H9 (cell line): ENCODE measurements around the gene SLC2A10. TPM values are rescaled to one million over a fixed set of nuclear protein-coding genes. Genes with fewer than 3 reads are reported as not detected.

ENCODE experiments used
- DNase-seq: peaks from one replicate; pipeline ENCODE4 v3.0.0-alpha.2; 2017
- H2AFZ ChIP-seq: one replicate; pipeline ENCODE4 v1.6.1; 2013; ENCODE audit warnings: mild to moderate bottlenecking, low read length, control low read depth, moderate library complexity
- H2AK5ac ChIP-seq: 2 replicates; pipeline ENCODE4 v1.6.1; 2013; ENCODE audit warnings: low read length, control low read depth, mixed read lengths; ENCODE audit not compliant: insufficient read length
- H2BK120ac ChIP-seq: one replicate; pipeline ENCODE4 v1.6.1; 2013; ENCODE audit warnings: low read depth, mild to moderate bottlenecking, low read length, control low read depth, inconsistent platforms; ENCODE audit not compliant: poor library complexity, severe bottlenecking
- H2BK12ac ChIP-seq: 2 replicates; pipeline ENCODE4 v1.6.1; 2013; ENCODE audit warnings: low read length, control low read depth, mixed read lengths, low read depth; ENCODE audit not compliant: insufficient read length
- H2BK15ac ChIP-seq: 2 replicates; pipeline ENCODE4 v1.6.1; 2013; ENCODE audit warnings: low read depth, low read length, control low read depth
- H2BK20ac ChIP-seq: one replicate; pipeline ENCODE4 v1.6.1; 2013; ENCODE audit warnings: low read depth, mild to moderate bottlenecking, low read length, control low read depth, inconsistent platforms; ENCODE audit not compliant: poor library complexity, severe bottlenecking
- H2BK5ac ChIP-seq: 2 replicates; pipeline ENCODE4 v1.6.1; 2013; ENCODE audit warnings: low read length, control low read depth, mixed read lengths; ENCODE audit not compliant: insufficient read length
- H3K14ac ChIP-seq: 2 replicates; pipeline ENCODE4 v1.6.1; 2013; ENCODE audit warnings: low read length, control low read depth; ENCODE audit not compliant: insufficient read depth
- H3K18ac ChIP-seq: 2 replicates; pipeline ENCODE4 v1.6.1; 2013; ENCODE audit warnings: low read depth, mild to moderate bottlenecking, mixed read lengths, low read length, control low read depth; ENCODE audit not compliant: insufficient read length
- H3K23ac ChIP-seq: 2 replicates; pipeline ENCODE4 v1.6.1; 2013; ENCODE audit warnings: low read length, control low read depth, mixed read lengths, low read depth; ENCODE audit not compliant: insufficient read length
- H3K23me2 ChIP-seq: 2 replicates; pipeline ENCODE4 v1.6.1; 2013; ENCODE audit warnings: low read depth, mild to moderate bottlenecking, mixed read lengths, low read length, control low read depth; ENCODE audit not compliant: insufficient read length, poor library complexity, severe bottlenecking
- H3K27ac ChIP-seq: 2 replicates; pipeline ENCODE4 v1.5.1; 2013; ENCODE audit warnings: low read length, control low read depth, mixed read lengths, low read depth; ENCODE audit not compliant: insufficient read length
- H3K27me3 ChIP-seq: 2 replicates; pipeline ENCODE4 v1.6.1; 2013; ENCODE audit warnings: low read length, control low read depth, inconsistent platforms; ENCODE audit not compliant: insufficient read depth
- H3K4ac ChIP-seq: 2 replicates; pipeline ENCODE4 v1.6.1; 2013; ENCODE audit warnings: low read depth, mild to moderate bottlenecking, control low read depth, inconsistent platforms, low read length, moderate library complexity
- H3K4me1 ChIP-seq: 2 replicates; pipeline ENCODE4 v1.6.1; 2013; ENCODE audit warnings: low read length, control low read depth, inconsistent platforms; ENCODE audit not compliant: insufficient read depth
- H3K4me2 ChIP-seq: 2 replicates; pipeline ENCODE4 v1.6.1; 2013; ENCODE audit warnings: low read length, control low read depth, mixed read lengths; ENCODE audit not compliant: insufficient read length, insufficient read depth
- H3K56ac ChIP-seq: 2 replicates; pipeline ENCODE4 v1.6.1; 2013; ENCODE audit warnings: low read depth, mild to moderate bottlenecking, mixed read lengths, low read length, control low read depth; ENCODE audit not compliant: insufficient read length
- H3K79me1 ChIP-seq: 2 replicates; pipeline ENCODE4 v1.6.1; 2013; ENCODE audit warnings: low read depth, mild to moderate bottlenecking, moderate library complexity, low read length, control low read depth, inconsistent platforms; ENCODE audit not compliant: insufficient read depth, poor library complexity, severe bottlenecking
- H3K79me2 ChIP-seq: 2 replicates; pipeline ENCODE4 v1.6.1; 2013; ENCODE audit warnings: low read length, control low read depth, inconsistent platforms; ENCODE audit not compliant: insufficient read depth
- H3K9ac ChIP-seq: 2 replicates; pipeline ENCODE4 v1.6.1; 2013; ENCODE audit warnings: low read length, control low read depth, mixed read lengths; ENCODE audit not compliant: insufficient read length; ENCODE audit errors: extremely low read depth
- H3K9me3 ChIP-seq: one replicate; pipeline ENCODE4 v1.6.1; 2013; ENCODE audit warnings: low read depth, low read length, inconsistent platforms; ENCODE audit not compliant: control insufficient read depth
- H3T11ph ChIP-seq: one replicate; pipeline ENCODE4 v1.6.1; 2013; ENCODE audit warnings: mild to moderate bottlenecking, low read length, control low read depth, inconsistent platforms
- H4K20me1 ChIP-seq: one replicate; pipeline ENCODE4 v1.6.1; 2013; ENCODE audit not compliant: control insufficient read depth, insufficient read length, insufficient read depth
- H4K5ac ChIP-seq: 2 replicates; pipeline ENCODE4 v1.6.1; 2013; ENCODE audit warnings: low read depth, mild to moderate bottlenecking, mixed read lengths, low read length, control low read depth; ENCODE audit not compliant: insufficient read length
- H4K8ac ChIP-seq: replicated peaks from 2 replicates; pipeline ENCODE4 v1.6.1; 2013; ENCODE audit warnings: low read length, control low read depth, mixed read lengths, low read depth; ENCODE audit not compliant: insufficient read length
- H4K91ac ChIP-seq: 2 replicates; pipeline ENCODE4 v1.6.1; 2013; ENCODE audit warnings: low read depth, mild to moderate bottlenecking, moderate library complexity, mixed read lengths, low read length, control low read depth; ENCODE audit not compliant: insufficient read length
- H3K27ac Mint-ChIP-seq, 3 experiments: 2 replicates in 2 of 3; 3 replicates in 1 of 3; pipeline ENCODE4 v1.8.0; 2020 to 2021; ENCODE audit warnings: mixed read lengths in 3 of 3, mild to moderate bottlenecking in 1 of 3, moderate library complexity in 1 of 3
- H3K27me3 Mint-ChIP-seq: 2 replicates; pipeline ENCODE4 v1.8.0; 2021; ENCODE audit warnings: low read depth, mild to moderate bottlenecking, moderate library complexity, mixed read lengths
- H3K36me3 Mint-ChIP-seq, 3 experiments: 2 replicates in 2 of 3; 3 replicates in 1 of 3; pipeline ENCODE4 v1.8.0; 2020 to 2021; ENCODE audit warnings: low read depth in 3 of 3, mixed read lengths in 3 of 3; ENCODE audit not compliant: insufficient read depth in 1 of 3
- H3K4me1 Mint-ChIP-seq, 2 experiments: 2 replicates each; pipeline ENCODE4 v1.8.0; 2020; ENCODE audit warnings: mixed read lengths in 2 of 2
- H3K4me3 Mint-ChIP-seq, 2 experiments: 2 replicates in 1 of 2; 3 replicates in 1 of 2; pipeline ENCODE4 v1.8.0; 2020 to 2021; ENCODE audit warnings: mild to moderate bottlenecking in 2 of 2, mixed read lengths in 2 of 2, moderate library complexity in 1 of 2
- H3K9me3 Mint-ChIP-seq, 2 experiments: 2 replicates in 1 of 2; 3 replicates in 1 of 2; pipeline ENCODE4 v1.8.0; 2020; ENCODE audit warnings: mild to moderate bottlenecking in 2 of 2, mixed read lengths in 2 of 2, moderate library complexity in 1 of 2
- WGBS: extraction: QIAGEN DNeasy Blood & Tissue Kit; methylation state at CpG from one replicate; pipeline ENCODE4 v1.1.7; 2013; ENCODE audit warnings: missing lambda C conversion rate, low lambda C conversion rate, mixed read lengths; ENCODE audit not compliant: insufficient read length; ENCODE audit errors: extremely low coverage; 5-methylcytosine and 5-hydroxymethylcytosine counted together
- long read RNA-seq: library from polyadenylated mRNA; unstranded; transcript quantifications from one replicate; pipeline ENCODE4 v2.0.0, GENCODE V29; 2020
- total RNA-seq: library from RNA; stranded (reverse); gene quantifications from 2 replicates; pipeline ENCODE4 v1.2.1, GENCODE V29; 2021
- TF ChIP-seq, protein P1 (sequence below): fragments of 200-600 bp; sonication (generic); conservative IDR thresholded peaks from 3 replicates; pipeline ENCODE4 v1.8.0; 2021; ENCODE audit warnings: antibody characterized with exemption, mild to moderate bottlenecking

SLC2A10 gene
- 8.2 and 9.9 TPM in 2 replicates for total RNA-seq
- long read RNA-seq, full-length matches to known transcripts: 25 of 41 reads
- long read RNA-seq, partial matches to known transcripts: 10 of 41 reads
- long read RNA-seq, other reads (novel, unspliced or antisense): 6 of 41 reads

- Histone ChIP-seq H3K9ac (peak within 1 kb of the TSS; percentile 35), H4K91ac (no peak within 1 kb of the TSS), H3K27ac (no peak within 1 kb of the TSS), H2BK20ac (no peak within 1 kb of the TSS), H2AK5ac (no peak within 1 kb of the TSS), H3K18ac (peak within 1 kb of the TSS; percentile 50), H4K5ac (no peak within 1 kb of the TSS), H2BK120ac (no peak within 1 kb of the TSS), H2AFZ (no peak within 1 kb of the TSS), H3K23me2 (peaks cover 5% of the 10 kb centered on the region), H2BK5ac (no peak within 1 kb of the TSS), H3K23ac (no peak within 1 kb of the TSS), H3K27me3 (no peaks in the 10 kb centered on the region), H3K79me1 (no peaks in the 10 kb centered on the region), H4K8ac (no peak within 1 kb of the TSS), H3K4ac (no peak within 1 kb of the TSS), H2BK15ac (no peak within 1 kb of the TSS), H3K14ac (peak within 1 kb of the TSS; percentile 69), H3K9me3 (peaks cover 6% of the 10 kb centered on the region), H3K56ac (no peak within 1 kb of the TSS), H3T11ph (no peak within 1 kb of the TSS), H2BK12ac (no peak within 1 kb of the TSS), H3K79me2 (no peaks in the 10 kb centered on the region), H3K4me1 (no peaks in the 10 kb centered on the region; the same call in 1 of the 2 replicates), H3K4me2 (peak within 1 kb of the TSS; percentile 52), H4K20me1 (no peaks in the 10 kb centered on the region)
- H3K27me3 Mint-ChIP-seq: peaks cover 7% of the 10 kb centered on the region
- H3K4me3 Mint-ChIP-seq: peak within 1 kb of the TSS; percentile 81 to 86
- H3K4me1 Mint-ChIP-seq: peaks cover 28 to 40% of the 10 kb centered on the region in 2 experiments
- H3K36me3 Mint-ChIP-seq: peaks cover 3 to 21% (median 4%) of the 10 kb centered on the region in 3 experiments; a peak in 6 of 7 replicates
- peak; percentile 65 for DNase-seq
- peaks cover 13 to 22% of the 10 kb centered on the region in 2 experiments for H3K9me3 Mint-ChIP-seq
- H3K27ac Mint-ChIP-seq: peak within 1 kb of the TSS; percentile 17 to 87 (median 52); a peak in 6 of 7 replicates
- WGBS: no CpG with 5 or more reads among the region's 67 CpGs
- TF ChIP-seq, protein P1, sequence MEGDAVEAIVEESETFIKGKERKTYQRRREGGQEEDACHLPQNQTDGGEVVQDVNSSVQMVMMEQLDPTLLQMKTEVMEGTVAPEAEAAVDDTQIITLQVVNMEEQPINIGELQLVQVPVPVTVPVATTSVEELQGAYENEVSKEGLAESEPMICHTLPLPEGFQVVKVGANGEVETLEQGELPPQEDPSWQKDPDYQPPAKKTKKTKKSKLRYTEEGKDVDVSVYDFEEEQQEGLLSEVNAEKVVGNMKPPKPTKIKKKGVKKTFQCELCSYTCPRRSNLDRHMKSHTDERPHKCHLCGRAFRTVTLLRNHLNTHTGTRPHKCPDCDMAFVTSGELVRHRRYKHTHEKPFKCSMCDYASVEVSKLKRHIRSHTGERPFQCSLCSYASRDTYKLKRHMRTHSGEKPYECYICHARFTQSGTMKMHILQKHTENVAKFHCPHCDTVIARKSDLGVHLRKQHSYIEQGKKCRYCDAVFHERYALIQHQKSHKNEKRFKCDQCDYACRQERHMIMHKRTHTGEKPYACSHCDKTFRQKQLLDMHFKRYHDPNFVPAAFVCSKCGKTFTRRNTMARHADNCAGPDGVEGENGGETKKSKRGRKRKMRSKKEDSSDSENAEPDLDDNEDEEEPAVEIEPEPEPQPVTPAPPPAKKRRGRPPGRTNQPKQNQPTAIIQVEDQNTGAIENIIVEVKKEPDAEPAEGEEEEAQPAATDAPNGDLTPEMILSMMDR: no peak
Observed at GRCh38 chr20:46709459-46710152, at the start of gene SLC2A10. Gene SLC2A10 (plus strand): TSS chr20:46709649. CDS start chr20:46709737, 88 bp downstream.
